HG03354 (cell line): ENCODE data around the gene DPF3.

Experiments
- ATAC-seq: cut with Tn5 transposase; IDR thresholded peaks from one replicate; pipeline ENCODE4 v1.9.1; 2021; ENCODE audit warnings: mild to moderate bottlenecking; ENCODE audit not compliant: unreplicated experiment, poor library complexity, severe bottlenecking

DPF3 gene

DNA sequence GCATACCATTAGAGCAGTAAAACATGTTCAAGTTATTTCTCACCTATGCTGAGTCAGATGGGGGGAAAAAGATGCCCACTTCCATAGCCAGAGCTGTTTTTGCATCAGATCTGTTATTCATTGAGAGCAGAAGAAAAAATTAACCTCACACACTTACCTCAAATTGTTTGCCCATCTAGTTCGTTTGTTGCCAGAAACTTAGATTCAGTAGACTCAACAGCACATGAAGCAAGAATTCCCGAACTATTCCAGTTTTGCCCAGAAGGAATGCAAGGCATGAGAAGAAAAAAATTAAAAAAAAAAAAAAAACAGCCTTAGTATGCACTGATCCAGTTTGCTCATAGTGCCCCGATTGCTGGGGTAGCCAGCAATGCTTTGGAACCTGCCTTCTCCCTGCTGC lies 12.4 kb upstream of the DPF3 start:
- no peak for ATAC-seq

DNA sequence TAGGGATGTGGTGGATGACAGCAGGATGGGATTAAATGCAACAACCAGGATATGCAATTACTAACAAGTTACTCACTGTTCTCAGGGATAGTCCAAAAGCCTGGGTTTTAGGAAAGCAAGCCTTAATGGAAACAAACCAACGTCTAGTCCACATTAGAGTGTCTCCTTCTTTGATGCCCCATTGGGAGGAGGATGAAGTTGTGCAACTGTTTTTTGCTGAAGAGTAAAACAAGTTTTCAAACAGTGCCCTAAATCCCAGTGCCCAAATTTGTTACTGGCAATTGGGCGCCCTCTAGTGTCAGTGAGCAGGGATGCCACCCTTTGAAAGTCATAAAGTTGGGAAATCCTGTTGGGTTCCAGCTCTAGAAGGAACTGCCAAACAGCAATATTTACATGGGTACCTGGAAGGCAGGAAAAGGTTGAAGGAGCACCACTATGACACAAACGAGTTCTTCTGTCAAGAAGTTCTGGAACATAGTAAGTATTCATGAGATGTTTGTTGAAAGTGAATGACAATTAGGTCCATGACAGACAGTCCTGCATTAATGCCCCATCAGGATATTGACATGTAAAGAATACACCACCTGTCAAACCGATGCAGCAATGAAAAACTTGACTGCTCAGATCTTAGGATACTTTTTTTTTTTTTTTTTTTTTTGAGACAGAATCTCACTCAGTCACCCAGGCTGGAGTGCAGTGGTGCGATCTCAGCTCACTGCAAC lies 11.1 kb upstream of the DPF3 start:
- no peak for ATAC-seq

- no peak for ATAC-seq
Measured at GRCh38 chr14:72904218-72904617, 10.3 kb upstream of the DPF3 start.

DNA sequence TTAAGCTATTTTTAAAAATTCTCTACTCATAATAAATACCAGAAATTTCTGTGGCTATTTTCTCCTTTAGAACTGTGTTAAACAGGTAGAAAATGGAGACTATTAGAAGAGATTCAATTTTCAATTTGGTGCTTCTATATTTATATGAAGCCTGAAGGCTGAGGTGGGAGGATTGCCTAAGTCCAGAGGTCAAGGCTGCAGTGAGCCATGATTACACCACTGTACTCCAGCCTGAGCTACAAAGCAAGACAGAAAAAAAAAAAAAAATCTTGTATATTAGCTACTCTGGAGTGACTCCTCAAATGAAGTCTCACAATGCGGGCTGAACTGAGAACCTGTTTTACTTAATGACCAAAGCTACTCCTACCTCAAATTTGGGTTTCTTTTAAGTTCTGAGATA lies 9.8 kb upstream of the DPF3 start:
- ATAC-seq = no peak

- no peak for ATAC-seq
Measured at GRCh38 chr14:72902801-72903530, 9.1 kb upstream of the DPF3 start.

- ATAC-seq = no peak
Measured at GRCh38 chr14:72901361-72901760, 7.5 kb upstream of the DPF3 start.

GRCh38 chr14:72898448-72898847 lies 4.5 kb upstream of the DPF3 start:
- ATAC-seq = no peak

- no peak for ATAC-seq
Measured at GRCh38 chr14:72894623-72895378, 900 bp upstream of the DPF3 start.

DNA sequence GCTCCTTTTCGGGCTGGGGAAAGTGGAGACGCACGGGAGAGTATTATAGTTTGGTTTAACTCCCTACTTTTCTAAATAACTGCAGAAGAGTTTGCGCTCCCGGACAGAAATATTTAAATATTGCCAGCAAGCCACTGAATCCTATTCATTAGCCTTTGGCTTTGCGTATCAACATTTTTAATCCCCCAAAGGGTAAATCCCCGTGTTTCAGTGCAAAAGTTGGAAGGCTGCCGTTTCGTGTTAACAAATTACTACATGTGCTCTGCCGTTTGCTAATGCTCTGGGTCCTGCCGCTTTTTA lies 372 bp upstream of the DPF3 start:
- ATAC-seq = no peak

- ATAC-seq = peak; percentile 26
Measured at GRCh38 chr14:72892879-72893635, 844 bp downstream of the DPF3 start.

DNA sequence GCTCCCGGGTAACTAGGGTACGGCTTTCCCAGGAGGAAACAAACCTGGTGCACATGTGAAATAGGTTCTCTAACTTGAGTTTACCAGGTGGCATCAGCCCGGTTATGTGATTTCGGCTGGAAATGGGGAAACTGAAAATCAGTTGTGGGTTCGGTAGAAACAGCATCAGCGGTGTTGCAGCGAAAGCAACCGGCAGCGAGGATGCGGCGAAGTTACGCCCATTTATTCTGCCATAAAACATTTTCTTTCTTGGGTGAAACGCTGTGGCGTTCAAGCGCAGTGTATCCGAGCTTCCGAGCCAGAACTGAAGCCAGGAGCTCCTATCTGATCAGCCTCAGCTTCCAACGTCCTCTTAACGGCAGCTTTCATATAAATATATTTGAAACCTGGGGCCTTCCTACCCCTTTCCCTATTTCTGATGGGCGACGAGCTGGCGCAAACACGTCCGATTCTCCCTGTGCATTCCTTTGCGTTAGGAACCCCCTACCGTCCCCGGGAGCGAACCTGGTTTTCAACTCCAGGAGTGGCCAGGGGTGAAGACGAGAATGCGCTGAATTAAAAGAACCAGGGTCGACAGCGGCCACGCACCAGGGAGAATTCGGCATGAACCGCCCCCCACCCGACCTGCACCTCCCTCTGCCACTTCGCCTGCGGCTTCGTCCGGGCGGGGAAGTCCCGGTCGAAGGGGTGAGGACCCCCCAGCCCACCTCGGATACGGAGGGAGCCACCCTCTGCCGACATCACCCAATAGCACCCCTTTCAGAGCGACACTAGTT lies 1.6 kb downstream of the DPF3 start:
- no peak for ATAC-seq

- ATAC-seq = no peak
Measured at GRCh38 chr14:72891666-72892102, 2.2 kb downstream of the DPF3 start.

DNA sequence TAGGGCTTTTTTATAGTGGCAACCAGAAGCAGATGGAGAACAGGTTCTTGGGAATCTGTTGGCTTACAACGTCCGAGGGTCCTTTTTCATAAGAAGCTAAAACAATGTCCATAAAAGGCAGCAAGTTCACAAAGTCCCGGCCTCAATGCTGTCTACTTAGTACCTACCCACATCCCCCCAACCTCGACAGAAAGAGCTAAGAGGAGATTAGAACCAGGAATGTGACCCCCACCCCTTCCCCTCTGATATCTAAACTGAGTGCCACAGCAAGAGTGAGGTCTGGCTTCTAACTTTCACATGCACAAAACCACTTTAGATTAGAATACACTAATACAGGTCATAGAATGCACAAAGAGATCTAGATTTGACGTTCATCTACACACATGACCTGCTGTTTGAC lies 4.5 kb downstream of the DPF3 start:
- no peak for ATAC-seq

DNA sequence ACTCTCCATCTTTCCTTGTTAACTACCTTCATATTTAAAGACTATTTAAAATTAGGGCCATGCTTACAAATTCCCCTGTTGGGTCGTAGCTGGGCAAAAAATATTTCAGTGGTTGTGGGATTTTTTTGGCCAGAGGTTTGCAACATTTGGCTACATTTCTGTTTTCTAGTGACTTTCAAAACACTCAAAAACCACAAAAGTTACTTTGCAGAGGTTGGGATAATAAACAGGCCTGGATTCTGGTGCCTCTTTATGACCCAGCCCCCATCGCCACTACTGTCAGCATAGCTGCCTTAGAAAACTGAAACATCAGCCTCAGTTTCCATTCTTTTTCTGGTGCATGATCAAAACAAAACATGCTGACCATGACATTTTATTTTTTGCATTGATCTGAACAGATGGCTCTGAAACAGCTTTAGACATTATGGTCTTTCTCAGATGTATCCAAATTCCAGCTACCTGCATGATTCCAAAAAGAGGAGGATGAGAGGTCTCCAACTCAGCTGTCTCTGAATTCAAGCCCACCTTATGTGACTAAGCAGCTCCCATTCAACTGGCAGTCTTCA lies 5.2 kb downstream of the DPF3 start:
- no peak for ATAC-seq

GRCh38 chr14:72888192-72888591 lies 5.7 kb downstream of the DPF3 start:
- ATAC-seq = no peak

- ATAC-seq = no peak
Measured at GRCh38 chr14:72887514-72887913, 6.4 kb downstream of the DPF3 start.

- ATAC-seq = no peak
Measured at GRCh38 chr14:72884386-72884785, 9.5 kb downstream of the DPF3 start.

DNA sequence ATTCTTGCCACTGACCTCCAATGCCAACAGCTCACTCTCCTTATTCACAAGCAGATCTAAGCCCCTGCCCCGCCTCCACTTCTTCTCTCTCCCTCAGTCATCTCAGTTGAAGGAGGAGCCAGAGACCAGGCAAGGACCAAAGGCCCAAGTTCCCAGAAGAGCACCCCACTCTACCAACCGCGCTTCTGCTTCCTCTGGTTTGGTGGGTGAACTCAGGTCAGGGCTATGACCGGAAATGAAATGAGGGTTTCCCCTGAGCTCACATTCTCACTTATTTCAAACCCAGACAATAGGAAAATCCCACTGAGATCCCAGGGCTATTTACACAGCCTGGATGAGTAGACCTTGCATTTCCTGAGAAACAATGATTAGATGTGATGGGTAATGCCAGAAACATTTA lies 9.9 kb downstream of the DPF3 start:
- ATAC-seq = no peak

DNA sequence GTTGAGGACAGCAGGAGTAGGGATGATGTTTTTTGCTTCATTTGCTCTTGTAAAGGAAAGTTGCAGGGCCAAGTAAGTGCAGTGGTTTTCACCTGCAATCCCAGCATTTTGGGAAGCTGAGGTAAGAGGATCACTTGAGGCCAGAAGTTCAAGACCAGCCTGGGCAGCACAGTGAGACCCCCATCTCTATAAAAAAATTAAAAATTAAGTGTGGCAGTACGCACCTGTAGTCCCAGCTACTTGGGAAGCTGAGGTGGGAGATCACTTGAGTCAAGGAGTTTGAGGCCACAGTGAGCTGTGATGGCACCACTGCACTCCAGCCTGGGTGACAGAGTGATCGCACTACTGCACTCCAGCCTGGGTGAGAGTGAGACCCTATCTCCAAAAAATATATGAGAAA lies 10.8 kb downstream of the DPF3 start:
- no peak for ATAC-seq
